ENCODE measurements around the gene MAPK6. TPM values are rescaled to one million over a fixed set of nuclear protein-coding genes. Genes with fewer than 3 reads are reported as not detected.

The MAPK6 gene
- total RNA-seq, 3 donors from 2014 or later (not counting 1 experiment from before 2014, with no cell fraction given): 33.0 to 36.2 (median 33.1) TPM

DNA sequence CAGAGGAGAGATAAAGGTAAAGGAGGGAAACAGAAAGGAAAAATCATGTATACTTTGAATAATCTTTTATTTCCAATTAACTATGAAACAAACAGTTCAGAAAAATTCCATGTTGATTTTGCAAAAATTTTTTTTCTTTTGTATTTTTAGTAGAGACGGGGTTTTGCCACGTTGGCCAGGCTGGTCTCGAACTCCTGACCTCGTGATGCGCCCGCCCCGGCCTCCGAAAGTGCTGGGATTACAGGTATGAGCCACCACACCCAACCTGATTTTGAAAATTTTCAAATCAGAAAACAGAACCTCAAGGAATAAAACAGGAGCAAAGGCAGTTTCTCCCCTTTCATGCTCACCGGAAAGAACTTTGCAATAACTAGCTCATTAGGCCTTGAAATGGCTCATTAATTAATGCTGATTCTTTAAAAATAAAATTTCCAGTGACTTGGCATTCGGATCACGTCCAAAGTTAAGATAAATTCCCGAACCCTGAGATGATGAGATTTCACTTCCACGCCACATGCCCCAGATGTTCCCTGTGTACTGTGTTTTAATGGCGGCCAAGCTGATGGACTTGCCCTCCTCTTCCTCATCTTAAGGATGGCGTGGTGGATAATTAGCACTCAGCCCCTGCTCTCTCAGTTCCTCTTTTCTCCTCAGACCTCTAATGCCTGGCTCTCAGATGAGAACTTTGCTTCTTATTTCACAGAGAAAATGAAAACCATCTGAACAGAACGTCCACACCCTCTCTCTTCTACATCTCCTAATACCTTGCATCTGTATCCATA lies 82.7 kb downstream of the MAPK6 start:
- intact Hi-C loops (cut with micrococcal nuclease): no loop called here
- no peak for DNase-seq
- Mint-ChIP-seq H3K4me3 (no peak overlapping the region), H3K36me3 (no peaks in the 10 kb centered on the region), H3K4me1 (peaks cover 5 to 6% of the 10 kb centered on the region in 2 donors), H3K27ac (no peak overlapping the region), H3K9me3 (no peaks in the 10 kb centered on the region), H3K27me3 (ENCODE audit: low read depth in 2 of 2) (peaks cover 6 to 23% of the 10 kb centered on the region in 2 donors)
- H3K27ac ChIP-seq (ENCODE audit: low read length): no peak overlapping the region
- TF ChIP-seq, protein P1, sequence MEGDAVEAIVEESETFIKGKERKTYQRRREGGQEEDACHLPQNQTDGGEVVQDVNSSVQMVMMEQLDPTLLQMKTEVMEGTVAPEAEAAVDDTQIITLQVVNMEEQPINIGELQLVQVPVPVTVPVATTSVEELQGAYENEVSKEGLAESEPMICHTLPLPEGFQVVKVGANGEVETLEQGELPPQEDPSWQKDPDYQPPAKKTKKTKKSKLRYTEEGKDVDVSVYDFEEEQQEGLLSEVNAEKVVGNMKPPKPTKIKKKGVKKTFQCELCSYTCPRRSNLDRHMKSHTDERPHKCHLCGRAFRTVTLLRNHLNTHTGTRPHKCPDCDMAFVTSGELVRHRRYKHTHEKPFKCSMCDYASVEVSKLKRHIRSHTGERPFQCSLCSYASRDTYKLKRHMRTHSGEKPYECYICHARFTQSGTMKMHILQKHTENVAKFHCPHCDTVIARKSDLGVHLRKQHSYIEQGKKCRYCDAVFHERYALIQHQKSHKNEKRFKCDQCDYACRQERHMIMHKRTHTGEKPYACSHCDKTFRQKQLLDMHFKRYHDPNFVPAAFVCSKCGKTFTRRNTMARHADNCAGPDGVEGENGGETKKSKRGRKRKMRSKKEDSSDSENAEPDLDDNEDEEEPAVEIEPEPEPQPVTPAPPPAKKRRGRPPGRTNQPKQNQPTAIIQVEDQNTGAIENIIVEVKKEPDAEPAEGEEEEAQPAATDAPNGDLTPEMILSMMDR (IDR thresholded peaks at IDR 0.05): no peak
- 87% methylated on average over 16 of the region's 16 CpGs for WGBS (ENCODE audit: insufficient coverage)
- no peak for ATAC-seq
- H3K27me3 ChIP-seq (ENCODE audit: control insufficient read depth, insufficient read depth, low read length): no peaks in the 10 kb centered on the region
- H3K9me3 ChIP-seq (ENCODE audit: control insufficient read depth, insufficient read depth, low read length): no peaks in the 10 kb centered on the region
- H3K4me3 ChIP-seq (ENCODE audit: low read length): no peak overlapping the region
- no peaks in the 10 kb centered on the region for H3K4me1 ChIP-seq (ENCODE audit: control insufficient read depth, insufficient read depth, low read length)
- H3K36me3 ChIP-seq (ENCODE audit: control insufficient read depth, insufficient read depth, low read length): no peaks in the 10 kb centered on the region

DNA sequence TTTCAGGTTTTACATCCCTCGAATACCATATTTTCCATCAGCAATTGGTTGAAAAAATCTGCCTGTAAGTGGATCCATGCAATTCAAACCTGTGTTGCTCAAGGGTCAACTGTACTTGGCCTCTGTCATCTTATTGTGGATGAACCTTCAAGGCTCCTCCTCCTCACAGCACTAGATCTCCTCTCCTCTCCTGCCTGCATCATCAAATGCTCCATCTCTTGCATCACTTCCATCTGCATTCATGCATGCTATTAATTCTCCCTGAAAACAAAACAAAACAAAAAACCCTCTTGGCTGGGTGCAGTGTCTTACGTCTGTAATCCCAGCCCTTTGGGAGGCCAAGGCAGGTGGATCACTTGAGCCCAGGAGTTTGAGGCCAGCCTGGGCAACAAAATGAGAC lies 83.4 kb downstream of the MAPK6 start:
- no peak for DNase-seq
- H3K4me3 Mint-ChIP-seq: no peak overlapping the region
- H3K4me1 Mint-ChIP-seq: peaks cover 5 to 6% of the 10 kb centered on the region in 2 donors
- TF ChIP-seq, protein P1 (IDR thresholded peaks at IDR 0.05): no peak
- intact Hi-C loops (cut with micrococcal nuclease): no loop called here
- no peaks in the 10 kb centered on the region for H3K9me3 ChIP-seq (ENCODE audit: control insufficient read depth, insufficient read depth, low read length)
- H3K36me3 Mint-ChIP-seq: no peaks in the 10 kb centered on the region
- no peaks in the 10 kb centered on the region for H3K9me3 Mint-ChIP-seq
- no peaks in the 10 kb centered on the region for H3K27me3 ChIP-seq (ENCODE audit: control insufficient read depth, insufficient read depth, low read length)
- H3K4me3 ChIP-seq (ENCODE audit: low read length): no peak overlapping the region
- H3K4me1 ChIP-seq (ENCODE audit: control insufficient read depth, insufficient read depth, low read length): no peaks in the 10 kb centered on the region
- 84% methylated on average over 2 of the region's 2 CpGs for WGBS (ENCODE audit: insufficient coverage)
- no peak for ATAC-seq
- peaks cover 6 to 22% of the 10 kb centered on the region in 2 donors for H3K27me3 Mint-ChIP-seq (ENCODE audit: low read depth in 2 of 2)
- H3K36me3 ChIP-seq (ENCODE audit: control insufficient read depth, insufficient read depth, low read length): no peaks in the 10 kb centered on the region
- H3K27ac ChIP-seq (ENCODE audit: low read length): no peak overlapping the region
- no peak overlapping the region for H3K27ac Mint-ChIP-seq

DNA sequence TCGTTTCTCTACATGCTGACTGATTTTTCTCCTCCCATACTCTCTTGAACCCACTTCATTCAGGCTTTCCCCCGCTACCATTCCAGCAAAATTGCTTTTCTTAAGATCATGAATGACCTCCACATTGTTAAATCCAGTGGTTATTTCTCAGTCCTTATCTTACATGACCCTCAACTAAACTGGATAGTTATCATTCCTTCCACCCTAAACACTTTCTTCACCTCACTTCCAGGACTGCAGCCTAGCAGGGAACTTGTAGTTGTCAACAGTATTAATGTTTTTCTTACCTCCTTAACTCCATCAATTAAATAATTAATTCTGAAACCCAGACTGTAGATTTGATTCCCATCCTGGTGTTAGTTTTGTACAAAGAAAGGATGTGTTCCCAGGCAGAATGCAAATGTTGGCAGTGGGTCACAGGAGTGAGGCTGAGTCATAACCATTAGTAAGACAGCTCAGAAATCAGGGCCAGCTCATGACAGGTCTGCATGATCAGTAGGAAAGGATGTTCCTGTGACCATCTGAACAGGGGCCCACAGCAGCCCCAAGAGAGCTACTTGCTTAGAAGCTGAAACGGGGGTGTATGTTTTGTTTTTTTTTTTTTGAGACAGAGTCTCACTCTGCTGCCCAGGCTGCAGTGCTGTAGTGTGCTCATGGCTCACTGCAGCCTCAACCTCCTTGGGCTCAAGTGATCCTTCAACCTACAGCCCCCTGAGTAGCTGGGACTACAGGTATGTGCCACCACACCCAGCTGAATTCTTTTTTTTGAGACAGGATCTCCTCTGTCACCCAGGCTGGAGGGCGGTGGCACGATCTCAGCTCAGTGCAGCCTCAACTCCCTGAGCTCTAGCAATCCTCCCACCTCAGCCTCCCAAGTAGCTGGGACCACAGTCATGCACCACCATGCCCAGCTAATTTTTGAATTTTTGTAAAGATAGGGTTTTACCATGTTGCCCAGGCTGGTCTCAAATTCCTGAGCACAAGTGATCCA lies 84.5 kb downstream of the MAPK6 start:
- intact Hi-C loops (cut with micrococcal nuclease): no loop called here
- H3K27me3 Mint-ChIP-seq (ENCODE audit: low read depth in 2 of 2): peaks cover 6 to 22% of the 10 kb centered on the region in 2 donors
- no peak for ATAC-seq

More for the DNA sequence above, 84.5 kb downstream of the MAPK6 start:
- Mint-ChIP-seq H3K9me3 (no peaks in the 10 kb centered on the region), H3K36me3 (no peaks in the 10 kb centered on the region), H3K27ac (peak overlapping the region in 1 of 2 donors; percentile 35), H3K4me1 (peaks cover 5 to 6% of the 10 kb centered on the region in 2 donors), H3K4me3 (no peak overlapping the region)
- H3K27me3 ChIP-seq (ENCODE audit: control insufficient read depth, insufficient read depth, low read length): no peaks in the 10 kb centered on the region
- 76% methylated on average over 5 of the region's 5 CpGs for WGBS (ENCODE audit: insufficient coverage)
- H3K36me3 ChIP-seq (ENCODE audit: control insufficient read depth, insufficient read depth, low read length): no peaks in the 10 kb centered on the region
- no peaks in the 10 kb centered on the region for H3K4me1 ChIP-seq (ENCODE audit: control insufficient read depth, insufficient read depth, low read length)
- TF ChIP-seq, protein P1 (IDR thresholded peaks at IDR 0.05): no peak
- no peak for DNase-seq
- no peak overlapping the region for H3K27ac ChIP-seq (ENCODE audit: low read length)
- H3K4me3 ChIP-seq (ENCODE audit: low read length): no peak overlapping the region
- no peaks in the 10 kb centered on the region for H3K9me3 ChIP-seq (ENCODE audit: control insufficient read depth, insufficient read depth, low read length)

Measured in natural killer cell (primary cell).